ENCODE data around the gene ZNF512.

The ZNF512 gene

GRCh38 chr2:27638037-27638637, 55.3 kb downstream of the ZNF512 start:
- DNase-seq: no peak

- DNase-seq: no peak
Observed at GRCh38 chr2:27638709-27639108, 55.9 kb downstream of the ZNF512 start.

GRCh38 chr2:27640722-27641245, 57.9 kb downstream of the ZNF512 start:
- DNase-seq: no peak

GRCh38 chr2:27645197-27645596, 62.4 kb downstream of the ZNF512 start:
- no peak for DNase-seq

GRCh38 chr2:27647289-27647688, 64.4 kb downstream of the ZNF512 start:
- no peak for DNase-seq

GRCh38 chr2:27647737-27648136, 64.9 kb downstream of the ZNF512 start:
- no peak for DNase-seq

GRCh38 chr2:27651056-27651455, 68.2 kb downstream of the ZNF512 start:
- no peak for DNase-seq

GRCh38 chr2:27652341-27652740, 69.5 kb downstream of the ZNF512 start:
- DNase-seq: no peak

GRCh38 chr2:27652790-27653189, 69.9 kb downstream of the ZNF512 start:
- DNase-seq: no peak

- no peak for DNase-seq
Observed at GRCh38 chr2:27653397-27653796, 70.6 kb downstream of the ZNF512 start.

- no peak for DNase-seq
Observed at GRCh38 chr2:27655155-27655951, 72.5 kb downstream of the ZNF512 start.

- DNase-seq: no peak
Observed at GRCh38 chr2:27661371-27661770, 78.5 kb downstream of the ZNF512 start.

GRCh38 chr2:27663285-27664153, 80.7 kb downstream of the ZNF512 start, which contains the start of the genes SLC4A1AP and SUPT7L:
SLC4A1AP (plus strand) TSS chr2:27663889; CDS start chr2:27663915, 26 bp downstream.
SUPT7L (minus strand) TSS chr2:27663614; CDS start chr2:27662192, 1,422 bp downstream.
- DNase-seq: peak; percentile 39 to 67 (median 57)

- no peak for DNase-seq
Observed at GRCh38 chr2:27664154-27664574, 81.3 kb downstream of the ZNF512 start.

- no peak for DNase-seq
Observed at GRCh38 chr2:27664622-27665363, 82.0 kb downstream of the ZNF512 start.

GRCh38 chr2:27667446-27667845, 84.6 kb downstream of the ZNF512 start:
- no peak for DNase-seq

GRCh38 chr2:27671235-27671634, 88.4 kb downstream of the ZNF512 start:
- DNase-seq: no peak
